ENCODE data around the gene PDE4B. TPM values are rescaled to one million over a fixed set of nuclear protein-coding genes. Genes with fewer than 3 reads are reported as not detected.

PDE4B gene
- total and polyA plus RNA-seq, 7 experiments from 2014 or later: 43.5 to 99.2 (median 46.7) TPM

DNA sequence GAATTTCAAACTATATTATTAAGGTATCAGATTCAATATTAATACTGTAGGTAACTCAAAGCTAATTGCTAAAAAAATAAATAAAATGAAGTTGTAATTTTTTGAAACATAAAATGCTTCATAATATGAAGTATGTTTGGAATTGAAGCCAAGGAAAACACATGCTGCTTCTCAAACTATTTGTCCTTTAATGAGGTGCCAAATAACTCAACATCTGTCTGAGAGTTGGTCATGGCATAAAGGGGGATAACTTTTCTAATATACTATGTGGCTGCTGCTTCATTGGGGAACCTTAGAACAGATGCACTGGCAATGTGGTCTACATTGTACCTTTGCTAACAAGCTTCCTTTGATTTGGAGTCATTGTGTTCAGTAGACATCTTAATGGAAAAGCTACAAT lies 96.7 kb downstream of the PDE4B start:
- no peak for ATAC-seq
- H3K27ac ChIP-seq (ENCODE audit: low read depth, low read length): no peak overlapping the region
- POLR2A ChIA-PET: no interaction called here
- H3K4me1 ChIP-seq (ENCODE audit: control insufficient read depth in 2 of 2, insufficient read depth in 2 of 2, low read length in 2 of 2): no peaks in the 10 kb centered on the region
- Mint-ChIP-seq H3K4me3 (no peak overlapping the region), H3K36me3 (no peaks in the 10 kb centered on the region), H3K27me3 (peaks cover 15 to 24% (median 15%) of the 10 kb centered on the region in 5 donors), H3K9me3 (peaks cover 0 to 10% (median 4%) of the 10 kb centered on the region in 11 donors), H3K27ac (no peak overlapping the region), H3K4me1 (no peaks in the 10 kb centered on the region)
- CTCF ChIA-PET: no interaction called here
- no peak for DNase-seq
- H3K27me3 ChIP-seq (ENCODE audit: control insufficient read depth in 2 of 2, insufficient read depth in 2 of 2, low read length in 2 of 2): no peaks in the 10 kb centered on the region
- no peak overlapping the region for H3K4me3 ChIP-seq (ENCODE audit: low read length)
- no peaks in the 10 kb centered on the region for H3K9me3 ChIP-seq (ENCODE audit: control insufficient read depth in 2 of 3, low read length in 3 of 3)
- intact Hi-C loops (cut with micrococcal nuclease): no loop called here
- no peaks in the 10 kb centered on the region for H3K36me3 ChIP-seq (ENCODE audit: control insufficient read depth in 2 of 3, insufficient read depth in 3 of 3, low read length in 3 of 3)

DNA sequence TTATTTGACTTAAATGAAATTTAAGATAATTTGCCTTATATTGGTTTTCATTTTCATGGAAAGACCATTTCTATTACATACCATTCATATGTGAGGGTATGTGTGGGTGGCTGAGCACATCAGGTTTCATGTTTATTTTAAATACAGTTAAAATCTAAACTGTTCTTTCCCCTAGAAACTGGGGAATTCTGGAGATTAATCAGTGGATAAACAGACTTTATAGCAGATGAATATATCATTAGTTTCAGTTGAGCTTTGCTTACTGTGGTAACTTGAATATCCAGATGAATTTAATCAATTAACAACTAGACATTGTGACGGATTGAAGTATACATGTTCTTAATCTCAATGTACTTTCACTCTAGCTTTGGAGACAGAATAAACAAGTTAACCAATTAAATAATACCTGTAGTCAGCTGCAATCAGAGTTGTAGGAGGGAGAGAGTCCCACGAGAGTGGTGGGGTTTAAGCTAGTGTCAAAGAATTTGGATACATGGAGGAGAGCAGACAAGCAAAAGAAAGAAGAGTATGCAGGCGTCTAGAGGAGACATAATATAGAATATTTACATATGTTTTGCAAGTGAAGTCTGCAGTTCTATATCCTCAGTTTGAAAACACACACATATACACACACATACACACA lies 97.6 kb downstream of the PDE4B start:
- POLR2A ChIA-PET: interaction anchor here (0.6 kb wide), 1 partner anchor 17 kb away, joined by 3 read pairs; no protein-coding TSS in a partner anchor
- no peak overlapping the region for H3K27ac ChIP-seq (ENCODE audit: low read depth, low read length)
- ATAC-seq (no peak), DNase-seq (no peak)
- H3K4me3 Mint-ChIP-seq: no peak overlapping the region
- intact Hi-C loops (cut with micrococcal nuclease): no loop called here
- H3K27ac Mint-ChIP-seq: no peak overlapping the region
- H3K4me1 ChIP-seq (ENCODE audit: control insufficient read depth in 2 of 2, insufficient read depth in 2 of 2, low read length in 2 of 2): no peaks in the 10 kb centered on the region
- CTCF ChIA-PET: no interaction called here
- H3K4me3 ChIP-seq (ENCODE audit: low read length): no peak overlapping the region
- H3K9me3 Mint-ChIP-seq: peaks cover 0 to 10% (median 4%) of the 10 kb centered on the region in 11 donors
- H3K27me3 Mint-ChIP-seq: peaks cover 15 to 24% (median 17%) of the 10 kb centered on the region in 5 donors
- H3K36me3 ChIP-seq (ENCODE audit: control insufficient read depth in 2 of 3, insufficient read depth in 3 of 3, low read length in 3 of 3): no peaks in the 10 kb centered on the region
- no peaks in the 10 kb centered on the region for H3K36me3 Mint-ChIP-seq
- no peaks in the 10 kb centered on the region for H3K4me1 Mint-ChIP-seq
- H3K9me3 ChIP-seq (ENCODE audit: control insufficient read depth in 2 of 3, low read length in 3 of 3): no peaks in the 10 kb centered on the region
- H3K27me3 ChIP-seq (ENCODE audit: control insufficient read depth in 2 of 2, insufficient read depth in 2 of 2, low read length in 2 of 2): no peaks in the 10 kb centered on the region

DNA sequence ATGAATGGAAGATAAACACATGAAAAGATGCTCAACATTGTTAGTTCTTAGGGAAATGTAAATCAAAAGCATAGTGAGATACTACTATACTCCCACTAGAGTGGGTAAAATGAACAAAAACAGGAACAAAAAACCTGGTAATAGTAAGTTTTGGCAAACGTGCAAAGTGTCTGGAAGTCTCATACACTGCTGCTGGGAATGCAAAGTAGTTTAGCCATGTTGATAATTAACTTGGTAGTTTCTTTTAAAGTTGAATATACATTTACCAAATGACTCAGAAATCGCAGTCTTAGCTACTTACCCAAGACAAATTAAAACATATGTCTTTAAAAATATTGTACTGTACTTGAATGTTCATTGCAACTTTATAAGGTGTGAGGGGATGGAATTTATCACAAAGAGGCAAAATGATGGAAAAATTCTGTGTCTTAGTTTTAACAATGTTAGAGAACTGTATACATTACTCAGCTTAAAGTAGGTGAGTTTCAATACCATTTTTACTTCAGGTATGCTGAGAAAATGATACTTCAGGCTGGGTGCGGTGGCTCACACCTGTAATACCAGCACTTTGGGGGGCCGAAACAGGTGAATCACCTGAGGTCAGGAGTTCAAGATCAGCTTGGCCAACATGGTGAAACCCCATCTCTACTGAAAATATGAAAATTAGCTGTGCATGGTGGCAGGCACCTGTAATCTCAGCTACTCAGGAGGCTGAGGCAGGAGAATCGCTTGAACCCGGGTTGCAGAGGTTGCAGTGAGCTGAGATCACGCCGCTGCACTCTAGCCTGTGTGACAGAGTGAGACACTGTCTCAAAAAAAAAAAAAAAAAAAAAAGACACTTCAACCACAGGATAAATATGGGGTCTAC lies 102.3 kb downstream of the PDE4B start:
- Mint-ChIP-seq H3K4me1 (no peaks in the 10 kb centered on the region), H3K4me3 (no peak overlapping the region), H3K27me3 (peaks cover 11 to 21% (median 17%) of the 10 kb centered on the region in 5 donors), H3K27ac (no peak overlapping the region), H3K36me3 (no peaks in the 10 kb centered on the region), H3K9me3 (peaks cover 0 to 19% (median 0%) of the 10 kb centered on the region in 11 donors)
- H3K4me1 ChIP-seq (ENCODE audit: control insufficient read depth in 2 of 2, insufficient read depth in 2 of 2, low read length in 2 of 2): no peaks in the 10 kb centered on the region
- H3K9me3 ChIP-seq (ENCODE audit: control insufficient read depth in 2 of 3, low read length in 3 of 3): no peaks in the 10 kb centered on the region
- ChIA-PET POLR2A (no interaction called here), CTCF (no interaction called here)
- intact Hi-C loops (cut with micrococcal nuclease): no loop called here
- H3K27ac ChIP-seq (ENCODE audit: low read depth, low read length): no peak overlapping the region
- no peak for ATAC-seq
- no peak for DNase-seq
- no peaks in the 10 kb centered on the region for H3K27me3 ChIP-seq (ENCODE audit: control insufficient read depth in 2 of 2, insufficient read depth in 2 of 2, low read length in 2 of 2)
- H3K4me3 ChIP-seq (ENCODE audit: low read length): no peak overlapping the region
- H3K36me3 ChIP-seq (ENCODE audit: control insufficient read depth in 2 of 3, insufficient read depth in 3 of 3, low read length in 3 of 3): no peaks in the 10 kb centered on the region

DNA sequence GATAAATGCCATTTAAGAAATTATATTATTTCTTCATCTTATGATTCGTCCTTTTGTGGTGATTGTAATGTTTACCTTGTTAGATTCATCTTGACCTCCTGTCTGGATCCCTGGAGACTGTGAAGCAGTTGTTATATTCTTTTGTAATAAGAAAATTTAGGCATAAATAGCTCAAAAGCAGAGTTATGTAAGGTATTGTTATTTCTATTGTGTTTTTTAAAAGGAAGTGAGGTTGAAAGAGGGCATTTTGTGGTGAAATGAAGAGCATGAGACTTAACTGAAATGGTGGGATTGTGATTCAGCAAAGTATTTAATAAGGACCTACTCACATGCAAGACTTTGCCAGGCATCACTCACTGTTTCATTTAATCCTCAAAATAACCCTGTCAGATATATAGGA lies 104.0 kb downstream of the PDE4B start:
- Histone ChIP-seq H3K27me3 (ENCODE audit: control insufficient read depth in 2 of 2, insufficient read depth in 2 of 2, low read length in 2 of 2) (no peaks in the 10 kb centered on the region), H3K27ac (ENCODE audit: low read depth, low read length) (no peak overlapping the region), H3K4me3 (ENCODE audit: low read length) (no peak overlapping the region), H3K9me3 (ENCODE audit: control insufficient read depth in 2 of 3, low read length in 3 of 3) (no peaks in the 10 kb centered on the region), H3K36me3 (ENCODE audit: control insufficient read depth in 2 of 3, insufficient read depth in 3 of 3, low read length in 3 of 3) (no peaks in the 10 kb centered on the region), H3K4me1 (ENCODE audit: control insufficient read depth in 2 of 2, insufficient read depth in 2 of 2, low read length in 2 of 2) (no peaks in the 10 kb centered on the region)
- H3K27me3 Mint-ChIP-seq: peaks cover 16 to 23% (median 17%) of the 10 kb centered on the region in 5 donors
- DNase-seq (no peak), ATAC-seq (no peak)
- ChIA-PET POLR2A (no interaction called here), CTCF (no interaction called here)
- no peaks in the 10 kb centered on the region for H3K36me3 Mint-ChIP-seq
- H3K4me1 Mint-ChIP-seq: no peaks in the 10 kb centered on the region
- peaks cover 0 to 19% (median 2%) of the 10 kb centered on the region in 11 donors for H3K9me3 Mint-ChIP-seq
- H3K27ac Mint-ChIP-seq: no peak overlapping the region
- no peak overlapping the region for H3K4me3 Mint-ChIP-seq
- intact Hi-C loops (cut with micrococcal nuclease): no loop called here

DNA sequence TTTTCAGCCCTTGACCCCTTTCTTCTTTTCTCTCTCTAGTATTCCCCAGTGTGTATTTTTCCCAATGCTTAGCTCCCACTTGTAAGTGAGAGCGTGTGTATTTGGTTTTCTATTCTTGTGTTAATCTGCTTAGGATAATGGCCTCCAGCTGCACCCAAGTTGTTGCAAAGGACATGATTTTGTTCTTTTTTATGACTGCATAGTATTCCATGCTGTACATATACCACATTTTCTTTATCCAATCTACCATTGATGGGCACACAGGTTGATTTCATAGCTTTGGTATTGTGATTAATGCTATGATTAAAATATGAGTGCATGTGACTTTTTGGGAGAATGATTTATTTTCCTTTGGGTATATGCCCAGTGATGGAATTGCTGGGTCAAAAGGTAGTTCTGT lies 104.8 kb downstream of the PDE4B start:
- Histone ChIP-seq H3K9me3 (ENCODE audit: control insufficient read depth in 2 of 3, low read length in 3 of 3) (no peaks in the 10 kb centered on the region), H3K36me3 (ENCODE audit: control insufficient read depth in 2 of 3, insufficient read depth in 3 of 3, low read length in 3 of 3) (no peaks in the 10 kb centered on the region), H3K4me3 (ENCODE audit: low read length) (no peak overlapping the region), H3K27me3 (ENCODE audit: control insufficient read depth in 2 of 2, insufficient read depth in 2 of 2, low read length in 2 of 2) (no peaks in the 10 kb centered on the region), H3K4me1 (ENCODE audit: control insufficient read depth in 2 of 2, insufficient read depth in 2 of 2, low read length in 2 of 2) (no peaks in the 10 kb centered on the region), H3K27ac (ENCODE audit: low read depth, low read length) (no peak overlapping the region)
- Mint-ChIP-seq H3K27ac (no peak overlapping the region), H3K4me1 (no peaks in the 10 kb centered on the region), H3K27me3 (peaks cover 16 to 25% (median 21%) of the 10 kb centered on the region in 5 donors), H3K9me3 (peaks cover 0 to 19% (median 2%) of the 10 kb centered on the region in 11 donors), H3K4me3 (no peak overlapping the region), H3K36me3 (no peaks in the 10 kb centered on the region)
- no peak for ATAC-seq
- POLR2A ChIA-PET: no interaction called here
- no peak for DNase-seq
- CTCF ChIA-PET: no interaction called here
- intact Hi-C loops (cut with micrococcal nuclease): no loop called here

DNA sequence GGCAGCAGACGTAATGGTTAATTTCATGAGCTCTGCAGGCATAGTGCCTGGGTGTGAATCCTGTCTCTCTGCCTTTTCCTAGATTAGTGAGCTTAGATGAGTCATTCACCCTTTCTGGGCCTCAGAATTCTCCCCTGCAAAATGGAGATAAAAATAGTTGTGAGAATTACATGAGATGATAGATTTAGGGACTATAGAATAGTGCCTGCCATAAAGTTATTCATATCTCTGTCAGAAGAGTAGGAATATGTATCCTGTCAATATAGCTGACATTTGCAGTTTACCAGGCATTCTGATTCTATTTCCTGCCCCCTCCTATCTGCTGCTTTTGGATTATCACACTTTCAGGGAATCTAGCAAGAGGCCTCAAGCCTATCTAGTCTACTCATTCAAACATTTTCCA lies 112.0 kb downstream of the PDE4B start:
- no peaks in the 10 kb centered on the region for H3K36me3 ChIP-seq (ENCODE audit: control insufficient read depth in 2 of 3, insufficient read depth in 3 of 3, low read length in 3 of 3)
- ChIA-PET CTCF (no interaction called here), POLR2A (no interaction called here)
- no peak overlapping the region for H3K27ac ChIP-seq (ENCODE audit: low read depth, low read length)
- no peak overlapping the region for H3K4me3 Mint-ChIP-seq
- H3K4me1 Mint-ChIP-seq: no peaks in the 10 kb centered on the region
- peaks cover 0 to 6% (median 0%) of the 10 kb centered on the region in 11 donors for H3K9me3 Mint-ChIP-seq
- intact Hi-C loops (cut with micrococcal nuclease): no loop called here
- H3K27me3 ChIP-seq (ENCODE audit: control insufficient read depth in 2 of 2, insufficient read depth in 2 of 2, low read length in 2 of 2): no peaks in the 10 kb centered on the region
- H3K36me3 Mint-ChIP-seq: no peaks in the 10 kb centered on the region
- peaks cover 11 to 38% (median 28%) of the 10 kb centered on the region in 5 donors for H3K27me3 Mint-ChIP-seq
- no peak overlapping the region for H3K4me3 ChIP-seq (ENCODE audit: low read length)
- no peak for DNase-seq
- H3K27ac Mint-ChIP-seq: no peak overlapping the region
- H3K4me1 ChIP-seq (ENCODE audit: control insufficient read depth in 2 of 2, insufficient read depth in 2 of 2, low read length in 2 of 2): no peaks in the 10 kb centered on the region
- no peak for ATAC-seq
- H3K9me3 ChIP-seq (ENCODE audit: control insufficient read depth in 2 of 3, low read length in 3 of 3): no peaks in the 10 kb centered on the region

DNA sequence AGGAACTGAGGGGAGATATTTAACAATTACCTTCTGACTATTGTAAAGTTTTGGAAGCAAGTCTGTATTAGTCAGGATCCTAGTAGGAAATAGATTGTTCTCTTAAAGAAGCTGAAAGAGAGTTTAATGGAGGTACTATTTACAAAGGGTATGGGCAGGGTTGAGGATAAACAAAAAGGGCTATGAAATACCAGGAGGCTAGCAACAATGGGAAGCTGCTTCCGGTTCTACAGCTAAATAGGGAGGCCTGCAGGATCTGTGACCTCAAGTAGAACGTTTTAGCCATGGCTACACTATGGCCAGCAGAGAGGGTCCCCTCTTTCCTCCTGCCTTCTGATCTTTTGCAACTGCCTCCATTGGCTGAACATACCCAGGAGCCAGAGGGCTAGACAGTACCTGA lies 117.7 kb downstream of the PDE4B start:
- ATAC-seq: no peak
- Histone ChIP-seq H3K27ac (ENCODE audit: low read depth, low read length) (no peak overlapping the region), H3K27me3 (ENCODE audit: control insufficient read depth in 2 of 2, insufficient read depth in 2 of 2, low read length in 2 of 2) (no peaks in the 10 kb centered on the region), H3K9me3 (ENCODE audit: control insufficient read depth in 2 of 3, low read length in 3 of 3) (no peaks in the 10 kb centered on the region), H3K4me1 (ENCODE audit: control insufficient read depth in 2 of 2, insufficient read depth in 2 of 2, low read length in 2 of 2) (no peaks in the 10 kb centered on the region), H3K4me3 (ENCODE audit: low read length) (no peak overlapping the region), H3K36me3 (ENCODE audit: control insufficient read depth in 2 of 3, insufficient read depth in 3 of 3, low read length in 3 of 3) (no peaks in the 10 kb centered on the region)
- Mint-ChIP-seq H3K36me3 (no peaks in the 10 kb centered on the region), H3K27ac (no peak overlapping the region), H3K4me1 (no peaks in the 10 kb centered on the region), H3K4me3 (no peak overlapping the region), H3K9me3 (no peaks in the 10 kb centered on the region), H3K27me3 (peaks cover 4 to 32% (median 25%) of the 10 kb centered on the region in 5 donors)
- intact Hi-C loops (cut with micrococcal nuclease): no loop called here
- no peak for DNase-seq
- POLR2A ChIA-PET: no interaction called here
- CTCF ChIA-PET: no interaction called here
